Limb (tissue), 2 donors: ENCODE data around the gene GPR153.
"Not testable (repeated sequence)": the region's sequence is repeated elsewhere in the genome, so short reads cannot be mapped to it uniquely, and the experiment has no call there.

Experiments used
- DNase-seq, 2 donors: peaks; one replicate each; pipeline ENCODE4 v3.0.0-alpha.2; 2016; ENCODE audit errors: extremely low spot score in 2 of 2

The GPR153 gene

DNA sequence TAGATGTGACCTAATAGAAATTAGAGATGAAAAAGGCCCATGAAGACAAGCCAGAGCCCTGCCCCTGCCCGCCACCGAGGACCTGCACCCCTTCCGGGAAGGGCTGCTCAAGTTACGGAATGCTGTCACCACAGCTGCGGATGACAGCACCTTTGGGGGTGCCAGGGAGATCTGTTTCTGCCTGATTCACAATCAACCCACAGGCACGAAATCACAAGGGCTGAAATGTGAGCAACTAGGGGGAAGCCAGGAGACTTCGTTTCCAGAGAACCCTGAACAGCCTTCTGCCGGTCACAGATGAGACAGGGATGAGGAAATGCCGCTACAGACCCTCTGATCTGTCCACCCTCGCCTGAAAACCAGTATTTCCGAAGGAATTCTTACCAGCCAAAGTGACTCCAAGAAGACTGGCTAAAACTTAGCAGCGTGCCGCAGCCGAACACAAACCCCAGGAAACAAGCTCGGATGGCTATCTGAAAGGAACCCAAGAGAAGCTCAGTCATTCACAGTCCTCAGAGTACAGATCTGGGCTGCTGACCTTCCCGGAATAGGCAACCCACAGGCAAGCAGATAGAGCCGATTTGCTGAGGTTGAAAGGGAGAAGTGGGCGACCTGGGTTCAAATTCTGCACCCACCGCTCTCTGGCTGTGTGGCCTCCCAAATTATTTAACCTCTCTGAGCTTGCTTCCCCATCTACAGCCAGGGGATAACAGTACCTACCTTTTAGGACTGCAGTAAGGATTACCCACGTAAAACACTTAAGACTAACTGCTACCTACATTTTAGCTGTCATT, 26.2 kb downstream of the GPR153 start:
- DNase-seq, result no peak

DNA sequence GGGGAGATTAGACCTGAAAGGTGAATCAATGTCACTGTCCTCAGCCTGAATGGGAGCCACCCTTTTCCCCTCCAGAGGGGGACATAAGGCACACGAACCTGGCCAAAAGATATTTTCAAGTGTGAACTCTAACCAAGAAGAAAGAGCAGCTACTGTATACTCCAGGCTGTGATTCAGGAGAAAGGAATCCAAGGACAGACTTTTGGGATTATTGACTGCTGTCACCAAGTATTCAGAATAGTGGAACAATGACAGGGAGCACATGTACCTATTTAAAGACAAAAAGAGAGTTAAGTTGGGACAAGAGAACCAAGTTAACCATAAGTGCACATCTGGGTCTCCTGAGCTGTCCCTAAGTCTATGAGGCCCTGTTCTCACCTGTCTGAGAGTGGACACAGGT, 27.5 kb downstream of the GPR153 start:
- DNase-seq, result no peak

DNA sequence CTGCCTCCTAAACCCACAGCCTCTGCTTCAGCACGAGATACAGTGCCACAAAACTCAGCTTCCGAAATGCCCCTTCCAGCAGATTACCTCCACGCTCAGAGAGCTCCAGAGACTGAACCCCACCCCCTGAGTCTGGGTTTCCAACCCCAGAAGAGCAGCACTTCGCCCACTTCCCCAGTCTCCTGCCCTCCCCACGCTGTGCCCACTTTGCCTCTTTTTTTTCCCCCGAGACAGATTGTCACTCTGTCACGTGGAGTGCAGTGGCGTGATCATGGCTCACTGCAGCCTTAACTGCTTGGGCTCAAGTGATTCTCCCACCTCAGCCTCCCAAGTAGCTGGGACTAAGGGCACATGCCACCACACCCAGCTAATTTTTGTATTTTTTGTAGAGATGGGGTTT, 35.2 kb downstream of the GPR153 start:
- no peak for DNase-seq

DNA sequence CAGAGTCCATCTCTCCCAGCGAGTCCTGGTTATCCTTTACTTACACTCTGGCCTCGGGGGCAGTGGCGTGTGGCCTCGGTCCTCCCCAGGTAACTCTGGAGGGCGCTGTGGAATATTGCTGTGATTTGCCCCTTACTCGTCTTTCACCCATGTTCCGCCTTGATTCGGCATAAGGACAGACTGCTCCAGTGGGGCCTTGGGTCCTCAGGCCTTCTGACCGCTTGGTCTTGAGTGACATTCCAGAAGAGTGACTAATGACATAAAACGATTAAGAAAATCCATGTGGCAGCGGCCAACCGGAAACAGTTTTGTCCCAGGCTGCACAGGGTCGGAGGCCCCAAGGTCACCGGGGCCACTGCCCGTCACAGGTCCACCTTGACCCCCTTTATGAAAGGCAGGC, 36.2 kb downstream of the GPR153 start:
- no peak for DNase-seq

DNA sequence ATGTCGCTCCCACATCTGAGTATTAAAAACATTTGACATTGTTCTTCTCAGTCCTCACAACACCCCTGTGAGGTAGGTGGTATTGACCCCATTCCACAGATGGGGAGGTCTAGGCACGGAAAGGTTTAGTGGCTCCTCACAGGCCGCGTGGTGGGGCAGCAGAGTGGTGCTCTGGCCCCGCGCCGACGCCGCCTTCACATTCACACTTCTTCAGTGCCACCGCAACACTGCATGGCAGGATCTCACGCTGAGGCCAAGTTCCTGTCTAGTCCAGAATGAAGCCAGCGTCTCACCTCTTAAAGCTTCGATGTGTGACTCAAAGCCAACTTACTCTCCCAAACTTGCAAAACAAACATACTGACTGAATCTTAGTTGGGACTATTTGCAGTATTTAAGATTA, 37.3 kb downstream of the GPR153 start:
- DNase-seq, result no peak

DNA sequence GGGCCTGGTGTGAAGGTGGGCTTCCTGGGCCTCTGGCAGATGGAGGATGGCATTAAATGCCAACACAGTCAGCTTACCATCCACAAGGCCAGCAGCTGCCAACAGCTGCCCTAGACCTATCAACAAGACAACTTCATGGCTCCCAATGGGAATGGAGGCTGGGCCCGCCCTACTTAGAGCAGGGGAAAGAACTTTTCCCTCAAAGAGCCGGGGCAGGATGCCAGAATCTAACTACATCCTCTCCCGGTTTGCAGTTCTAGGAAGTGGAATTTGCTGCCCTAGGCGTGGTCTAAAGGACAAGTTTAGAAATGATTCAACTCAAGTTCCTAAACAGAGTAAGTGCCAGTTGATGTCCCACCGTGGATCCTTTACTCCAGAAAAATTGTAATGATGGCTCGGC, 38.3 kb downstream of the GPR153 start:
- peak in 1 of 2 donors; percentile 78 for DNase-seq

DNA sequence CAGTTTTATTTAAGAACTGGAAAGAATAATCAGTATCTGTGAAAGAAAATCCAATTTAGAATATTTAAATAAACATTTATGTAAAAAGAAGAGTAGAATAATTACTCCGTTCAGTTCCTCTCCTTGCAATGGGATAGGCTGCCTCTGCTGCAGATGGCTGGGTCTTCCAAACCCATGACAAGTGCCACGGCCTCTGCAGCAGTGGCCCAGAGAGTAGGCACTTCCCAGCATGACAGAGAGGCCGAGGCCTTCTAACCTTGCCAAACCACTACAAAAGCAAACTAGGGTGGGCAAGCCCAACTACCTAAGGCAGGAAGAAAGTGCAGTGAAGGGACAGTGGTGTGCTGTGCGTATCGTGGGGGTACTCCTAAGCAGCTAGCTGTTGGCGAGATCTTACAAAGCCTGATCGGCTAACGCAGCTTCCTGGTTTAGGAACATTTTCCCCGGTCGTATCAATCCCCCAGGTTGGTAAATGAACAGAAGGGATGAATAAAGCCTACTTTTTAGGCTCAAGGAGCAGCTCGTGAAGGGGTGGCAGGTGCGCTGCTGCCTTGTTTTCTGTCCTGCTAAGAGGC, 39.6 kb downstream of the GPR153 start:
- no peak for DNase-seq

DNA sequence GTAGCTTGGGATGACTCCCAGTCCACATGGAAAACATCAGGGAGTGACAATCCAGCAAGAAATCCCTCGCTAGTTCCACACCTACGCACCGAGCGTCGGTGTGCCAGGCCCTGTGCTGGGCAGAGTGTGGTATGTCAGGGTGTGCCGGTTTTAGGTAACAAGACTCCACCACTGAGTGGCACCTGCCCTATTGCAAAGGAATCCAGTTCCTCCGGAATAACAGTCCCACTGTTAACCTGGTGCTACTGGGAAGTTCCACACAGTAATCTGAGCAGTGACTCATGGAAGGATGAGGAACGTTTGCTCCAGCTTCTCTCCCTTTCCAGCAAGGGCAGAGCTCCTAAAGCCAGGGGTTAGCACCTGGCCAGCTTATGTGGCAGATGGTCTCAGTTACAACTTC, 40.7 kb downstream of the GPR153 start:
- DNase-seq, result no peak

DNA sequence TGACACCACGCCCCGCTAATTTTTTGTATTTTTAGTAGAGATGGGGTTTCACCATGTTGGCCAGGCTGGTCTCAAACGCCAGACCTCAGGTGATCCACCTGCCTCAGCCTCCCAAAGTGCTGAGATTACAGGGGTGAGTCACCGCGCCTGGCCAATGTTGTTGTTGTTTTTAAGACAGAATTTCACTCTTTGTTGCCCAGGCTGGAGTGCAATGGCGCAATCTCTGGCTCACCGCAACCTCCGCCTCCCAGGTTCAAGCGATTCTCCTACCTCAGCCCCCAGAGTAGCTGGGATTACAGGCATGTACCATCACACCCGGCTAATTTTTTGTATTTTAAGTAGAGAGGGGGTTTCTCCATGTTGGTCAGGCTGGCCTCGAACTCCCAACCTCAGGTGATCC, 41.3 kb downstream of the GPR153 start:
- DNase-seq, result not testable (repeated sequence)

DNA sequence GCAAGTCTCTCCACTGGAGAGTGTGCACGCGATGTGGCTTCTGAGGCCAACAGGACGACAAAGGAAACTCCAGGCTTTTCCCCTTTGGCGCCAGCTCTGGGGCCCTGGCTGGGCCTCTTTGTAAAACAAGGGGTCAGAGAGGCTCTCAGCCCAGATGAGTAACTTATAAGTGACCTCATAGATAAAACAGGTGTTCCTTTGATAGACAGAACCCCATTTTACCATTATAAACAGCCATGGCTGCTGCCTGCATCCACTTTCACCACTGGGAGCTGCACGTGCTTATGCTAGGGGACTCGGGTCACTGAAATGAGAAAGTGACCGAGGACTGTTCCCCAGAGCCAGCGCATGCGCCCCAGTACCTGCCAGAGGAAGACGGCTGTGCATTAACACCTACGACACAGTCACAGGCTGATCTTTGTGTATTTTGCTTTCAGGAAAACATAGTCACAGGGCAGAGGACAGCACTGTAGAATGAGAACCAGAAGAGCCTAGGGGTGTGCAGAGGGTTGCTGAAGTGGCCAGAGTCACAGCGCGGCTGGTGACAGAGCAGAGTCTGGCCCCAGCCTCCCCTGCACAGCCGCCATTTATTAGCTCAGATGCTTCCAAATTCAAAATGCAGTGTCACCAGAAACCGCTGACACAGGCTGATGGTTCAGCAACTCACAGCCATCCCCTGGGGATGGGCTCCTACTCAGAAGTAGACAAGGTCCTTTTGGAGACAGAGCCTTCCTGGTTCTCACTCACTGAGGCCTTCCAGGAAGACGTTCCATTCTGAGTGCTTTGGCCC, 42.3 kb downstream of the GPR153 start:
- DNase-seq, result no peak

DNA sequence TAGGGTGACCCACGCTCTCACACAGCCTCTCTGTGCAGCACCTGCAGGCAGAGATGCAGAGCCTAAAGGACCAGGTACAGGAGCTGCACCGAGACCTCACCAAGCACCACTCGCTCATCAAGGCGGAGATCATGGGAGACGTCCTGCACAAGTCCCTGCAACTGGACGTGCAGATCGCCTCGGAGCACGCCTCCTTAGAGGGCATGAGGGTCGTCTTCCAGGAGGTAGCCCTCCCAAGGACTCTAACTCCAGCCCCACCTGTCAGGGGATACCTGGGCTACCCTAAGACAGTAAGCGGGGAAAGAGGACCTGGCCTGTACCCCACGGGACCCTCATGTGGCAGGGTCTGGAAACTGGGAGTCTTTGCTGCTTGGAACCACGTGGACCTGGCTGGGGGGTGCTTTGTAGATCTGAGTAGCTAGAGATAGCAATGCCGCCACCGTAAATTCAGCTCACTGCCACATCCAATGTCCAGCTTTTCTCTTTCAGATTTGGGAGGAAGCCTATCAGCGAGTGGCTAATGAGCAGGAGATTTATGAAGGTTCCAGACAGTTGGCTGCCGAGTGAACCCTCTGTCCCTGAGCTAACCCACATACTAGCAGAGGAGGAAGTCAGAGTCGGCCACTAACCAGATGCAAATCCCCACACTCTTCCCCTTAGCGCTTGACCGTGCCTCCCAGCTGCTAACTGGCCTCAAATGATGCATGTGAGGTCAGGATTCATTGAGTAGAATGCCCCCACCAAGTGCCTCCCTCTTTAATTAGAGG, 48.5 kb downstream of the GPR153 start:
- no peak for DNase-seq

DNA sequence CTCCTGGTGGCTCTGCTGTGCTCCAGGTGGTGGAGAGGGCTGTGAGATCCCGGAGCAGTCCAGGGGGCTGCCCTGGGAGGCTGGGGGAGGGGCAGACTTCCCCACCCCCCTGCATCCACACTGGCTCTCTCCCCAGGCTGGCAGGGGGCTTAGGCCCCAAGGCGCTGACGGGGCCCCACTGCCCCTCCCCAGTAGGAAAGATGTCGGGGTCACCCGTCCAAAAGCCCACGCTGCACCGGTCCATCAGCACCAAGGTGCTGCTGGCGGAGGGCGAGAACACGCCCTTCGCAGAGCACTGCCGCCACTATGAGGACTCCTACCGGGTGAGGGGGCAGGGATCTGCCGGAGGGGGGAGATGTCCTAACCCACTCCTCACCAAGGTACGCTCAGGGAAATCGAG, 49.2 kb downstream of the GPR153 start:
- DNase-seq, result no peak

DNA sequence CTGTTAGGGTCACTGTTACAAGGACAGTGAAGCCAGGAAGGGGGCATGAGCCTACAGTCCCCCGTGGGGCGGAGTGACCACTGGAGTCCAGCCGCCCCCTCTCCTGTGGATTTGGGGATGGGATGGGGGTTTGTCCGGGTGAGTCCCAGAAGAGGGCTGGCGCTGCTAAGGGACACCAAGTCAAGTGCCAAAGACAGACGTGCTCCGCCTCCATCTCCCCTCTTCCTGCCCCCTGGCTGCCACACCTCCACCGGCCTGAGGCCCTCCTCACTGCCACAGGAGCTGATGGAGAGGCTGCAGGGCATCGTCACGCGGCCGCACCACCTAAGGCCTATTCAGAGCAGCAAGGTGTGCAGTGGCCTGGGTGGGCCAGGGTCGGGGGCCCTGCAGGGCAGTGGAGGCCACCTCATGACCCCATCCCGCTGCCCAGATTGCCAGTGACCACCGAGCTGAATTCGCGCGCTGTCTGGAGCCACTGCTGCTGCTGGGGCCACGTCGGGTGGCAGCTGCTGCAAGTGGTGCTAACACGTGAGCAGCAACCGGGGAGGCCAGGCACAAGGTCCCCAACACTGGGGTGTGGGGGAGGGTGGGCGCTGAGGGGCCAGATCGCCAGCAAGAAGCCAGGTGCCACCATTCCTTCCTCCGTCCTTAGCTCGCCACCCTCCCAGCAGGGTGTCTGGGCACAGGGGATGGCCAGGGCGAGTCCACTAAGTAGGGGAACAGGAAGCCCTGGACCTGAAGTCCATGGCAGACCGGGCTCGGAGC, 50.1 kb downstream of the GPR153 start:
- DNase-seq, result no peak

DNA sequence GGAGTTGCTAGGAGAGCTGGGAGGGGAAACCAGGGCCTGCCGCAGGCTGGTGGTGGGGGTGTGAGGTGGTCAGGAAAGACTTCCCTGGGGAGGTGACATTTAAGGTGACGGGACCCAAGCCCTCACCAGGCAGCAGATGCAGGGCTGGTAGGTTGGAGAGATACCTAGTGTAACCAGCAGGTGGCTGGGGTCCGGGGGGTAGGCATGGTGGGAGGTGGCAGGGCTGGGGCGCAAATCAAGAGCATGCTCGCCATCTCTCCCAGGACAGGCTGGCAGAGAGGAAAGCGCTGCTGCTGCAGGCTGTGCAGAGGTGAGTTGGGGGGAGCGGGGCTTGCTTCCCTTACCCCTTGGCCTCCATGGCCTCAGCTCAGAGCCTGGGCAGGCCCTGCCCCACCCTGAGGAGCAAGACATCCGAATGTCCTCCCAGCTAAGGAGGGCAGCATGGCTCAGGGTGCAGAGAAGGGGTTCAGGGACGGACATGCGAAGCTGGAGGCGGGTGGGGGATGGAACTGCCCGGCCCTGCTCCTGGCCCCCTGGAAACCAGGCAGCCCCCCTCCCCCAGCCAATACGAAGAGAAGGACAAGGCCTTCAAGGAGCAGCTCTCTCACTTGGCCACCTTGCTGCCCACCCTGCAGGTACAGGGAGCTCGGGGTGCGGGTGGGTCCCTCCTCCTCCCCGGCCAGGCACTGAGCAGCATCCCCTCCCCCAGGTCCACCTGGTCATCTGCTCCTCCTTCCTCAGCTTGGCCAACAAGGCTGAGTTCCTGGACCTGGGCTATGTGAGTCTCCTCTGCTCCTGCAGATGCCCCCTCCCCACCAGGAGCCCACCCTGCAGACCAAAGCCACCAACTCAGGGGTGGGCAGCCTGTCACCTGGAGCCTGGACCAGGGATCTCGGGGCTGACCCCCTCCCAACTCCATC, 51.0 kb downstream of the GPR153 start:
- no peak for DNase-seq

DNA sequence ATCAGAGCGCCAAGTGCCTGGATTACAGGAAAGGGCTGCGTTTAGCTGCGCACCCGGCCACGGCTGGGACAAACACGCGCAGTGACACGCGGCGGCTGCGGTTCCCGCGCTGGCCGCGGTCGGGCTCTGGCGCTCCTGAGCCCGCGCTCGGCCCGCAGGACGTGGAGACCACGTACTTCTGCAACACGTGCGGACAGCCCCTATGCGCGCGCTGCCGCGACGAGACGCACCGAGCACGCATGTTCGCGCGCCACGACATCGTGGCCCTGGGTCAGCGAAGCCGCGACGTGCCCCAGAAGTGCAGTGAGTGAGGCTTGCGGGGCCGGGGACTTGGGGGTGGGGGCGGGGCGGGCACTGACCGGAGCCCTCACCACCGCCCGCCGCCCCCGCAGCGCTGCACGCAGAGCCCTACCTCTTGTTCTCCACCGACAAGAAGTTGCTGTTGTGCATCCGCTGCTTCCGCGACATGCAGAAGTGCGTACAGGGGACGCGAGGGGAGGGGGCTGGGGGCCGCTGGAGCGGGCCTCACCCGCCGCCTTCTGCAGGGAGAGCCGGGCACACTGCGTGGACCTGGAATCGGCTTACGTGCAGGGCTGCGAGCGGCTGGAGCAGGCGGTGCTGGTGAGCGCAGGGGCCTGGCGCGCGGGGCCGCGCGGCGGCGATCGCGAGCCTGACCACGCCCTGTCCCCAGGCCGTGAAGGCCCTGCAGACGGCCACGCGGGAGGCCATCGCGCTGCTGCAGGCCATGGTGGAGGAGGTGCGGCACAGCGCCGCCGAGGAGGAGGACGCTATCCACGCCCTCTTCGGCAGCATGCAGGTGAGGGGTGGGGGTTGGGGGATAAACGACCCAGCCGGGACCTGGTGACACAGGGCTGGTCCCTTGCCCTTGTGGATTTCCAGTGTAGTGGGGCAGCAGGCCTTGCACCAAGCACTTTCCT, 51.9 kb downstream of the GPR153 start:
- peak in 1 of 2 donors; percentile 79 for DNase-seq

DNA sequence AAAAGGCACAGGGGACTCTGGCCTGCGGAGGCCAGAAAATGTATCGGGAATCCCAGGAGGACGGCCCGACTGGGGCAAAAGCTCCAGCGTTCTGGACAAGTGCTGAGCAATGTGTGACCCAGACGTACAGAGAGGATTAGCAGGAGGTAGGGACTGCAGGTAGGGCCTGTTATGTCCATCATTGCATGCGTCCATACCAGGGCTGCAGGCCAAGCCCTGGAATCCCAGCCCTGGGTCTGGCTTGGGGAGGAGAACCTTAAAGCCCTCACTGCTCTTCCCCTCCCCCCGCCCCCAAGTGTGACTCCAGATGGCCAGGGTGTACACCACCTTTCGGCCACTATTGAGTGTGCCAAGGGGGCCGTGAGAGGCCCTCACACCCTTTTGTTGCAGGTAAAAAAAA, 53.0 kb downstream of the GPR153 start:
- DNase-seq, result no peak

DNA sequence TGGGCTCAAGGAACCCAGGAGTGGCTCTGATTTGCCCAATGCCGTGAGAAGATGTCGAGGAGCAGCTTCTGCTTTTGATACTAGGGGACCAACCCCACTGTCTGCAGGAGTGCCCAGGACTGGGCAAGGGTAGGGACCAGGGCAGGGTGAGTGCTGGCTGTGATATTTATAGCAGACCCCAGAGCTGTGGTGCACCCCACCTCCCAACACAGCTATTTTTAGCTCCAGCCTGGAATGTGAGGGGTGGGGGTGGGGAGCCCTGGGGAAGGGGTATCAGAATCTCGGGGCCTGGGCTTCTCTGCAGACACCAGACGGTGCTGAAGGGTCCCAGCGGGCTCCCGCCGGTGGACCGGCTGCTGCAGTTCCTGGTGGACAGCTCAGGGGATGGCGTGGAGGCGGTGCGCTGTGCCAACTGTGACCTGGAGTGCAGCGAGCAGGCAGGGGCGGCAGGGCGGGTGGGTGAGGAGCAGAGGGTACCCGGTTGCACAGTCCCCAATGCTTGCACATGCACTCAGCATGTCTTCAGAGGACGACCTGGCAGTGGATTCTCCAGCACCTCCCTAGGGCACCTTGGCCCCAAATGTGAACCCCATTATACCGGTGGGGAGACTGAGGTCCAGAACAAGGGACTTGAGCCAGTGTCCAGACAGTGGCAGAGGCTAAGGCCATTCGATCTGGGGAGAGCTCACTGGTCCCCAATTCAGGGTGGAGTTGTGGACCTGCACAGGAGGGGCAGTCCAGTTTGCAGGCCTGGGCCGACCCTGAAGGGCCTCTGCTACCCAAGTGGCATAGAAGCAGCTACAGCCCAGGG, 53.6 kb downstream of the GPR153 start:
- DNase-seq, result peak in 1 of 2 donors; percentile 46

DNA sequence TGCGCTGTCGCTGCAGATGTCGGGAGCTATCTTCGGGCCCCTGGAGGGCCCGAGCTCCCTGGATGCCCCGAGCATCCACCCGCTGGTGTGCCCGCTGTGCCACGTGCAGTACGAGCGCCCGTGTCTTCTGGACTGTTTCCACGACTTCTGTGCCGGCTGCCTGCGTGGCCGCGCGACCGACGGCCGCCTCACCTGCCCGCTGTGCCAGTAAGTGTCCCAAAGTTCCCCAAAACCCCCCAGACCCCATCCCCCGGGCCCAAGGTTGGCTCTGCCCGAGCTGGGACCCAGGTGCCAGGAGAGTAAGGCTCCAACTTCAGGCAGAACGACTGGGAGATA, 54.4 kb downstream of the GPR153 start:
- DNase-seq, result no peak
